HG03354 (cell line): ENCODE data around the gene UGT2B17.

Source experiments
- ATAC-seq: cut with Tn5 transposase; IDR thresholded peaks from one replicate; pipeline ENCODE4 v1.9.1; 2021; ENCODE audit warnings: mild to moderate bottlenecking; ENCODE audit not compliant: unreplicated experiment, poor library complexity, severe bottlenecking

UGT2B17 gene

GRCh38 chr4:68494688-68495087 is 81.4 kb downstream of the UGT2B17 start:
- ATAC-seq = no peak

- ATAC-seq = no peak
Measured at GRCh38 chr4:68490826-68491457, 85.2 kb downstream of the UGT2B17 start.

GRCh38 chr4:68489338-68489737 is 86.8 kb downstream of the UGT2B17 start:
- no peak for ATAC-seq
